HT1080 (cell line): ENCODE data around the gene GALC. TPM values are rescaled to one million over a fixed set of nuclear protein-coding genes. Genes with fewer than 3 reads are reported as not detected.

Experiments
- DNase-seq: peaks from one replicate; pipeline ENCODE4 v3.0.0-alpha.2; 2015; ENCODE audit warnings: low read depth
- small RNA-seq: library from RNA; depleted of rRNA; stranded (forward); fragments of <200 nt; gene quantifications from one replicate; pipeline ENCODE3, GENCODE V24; 2014
- total RNA-seq: library from RNA; depleted of rRNA; stranded (reverse); fragments of >200 nt; shearing (Covaris generic); gene quantifications from 2 replicates; pipeline ENCODE4 v1.2.3, GENCODE V29; 2014; rRNA removed

GALC gene
- total RNA-seq, 1 experiment from 2014 or later: not detected

DNA sequence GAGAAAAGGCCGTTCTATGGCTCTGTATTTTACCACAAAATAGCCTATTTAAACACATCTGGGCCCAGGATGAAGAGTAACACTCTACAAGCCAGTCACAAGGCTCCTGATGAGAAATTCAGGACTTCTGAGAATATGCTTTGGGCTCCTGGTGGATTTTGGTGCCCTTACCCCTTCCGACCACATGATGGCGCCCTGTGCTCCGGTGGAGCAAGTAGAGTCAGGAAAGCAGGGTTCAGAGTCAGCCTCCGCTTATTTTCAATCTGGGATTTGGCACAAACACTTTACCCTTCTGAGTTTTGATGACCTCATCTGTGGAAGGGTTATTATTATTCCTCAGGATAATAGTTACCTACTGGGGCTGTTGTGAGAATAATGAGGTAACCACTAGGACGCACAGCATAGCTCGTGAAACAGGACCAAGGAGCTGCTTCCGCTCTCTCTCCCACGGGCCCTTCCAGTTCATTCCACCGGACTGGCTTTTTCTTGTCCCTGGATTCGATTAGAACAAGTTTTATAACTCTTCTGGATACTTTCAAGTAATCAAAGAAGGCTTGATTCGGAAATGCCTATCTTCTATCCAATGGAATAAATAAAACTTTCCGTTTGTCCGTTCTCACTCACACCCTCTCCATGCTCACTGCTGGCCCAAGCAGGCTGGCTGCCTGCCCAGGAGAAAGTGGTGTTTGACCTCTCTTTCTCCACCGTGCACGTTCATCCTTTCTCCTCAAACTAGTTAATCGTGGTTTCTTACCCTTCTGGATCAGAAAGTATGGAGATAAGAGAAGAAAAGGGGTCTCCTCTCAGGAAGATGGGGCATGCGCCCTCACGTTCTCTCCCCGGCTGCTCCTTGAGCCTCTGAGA, 104.6 kb downstream of the GALC start:
- DNase-seq: peak; percentile 35

DNA sequence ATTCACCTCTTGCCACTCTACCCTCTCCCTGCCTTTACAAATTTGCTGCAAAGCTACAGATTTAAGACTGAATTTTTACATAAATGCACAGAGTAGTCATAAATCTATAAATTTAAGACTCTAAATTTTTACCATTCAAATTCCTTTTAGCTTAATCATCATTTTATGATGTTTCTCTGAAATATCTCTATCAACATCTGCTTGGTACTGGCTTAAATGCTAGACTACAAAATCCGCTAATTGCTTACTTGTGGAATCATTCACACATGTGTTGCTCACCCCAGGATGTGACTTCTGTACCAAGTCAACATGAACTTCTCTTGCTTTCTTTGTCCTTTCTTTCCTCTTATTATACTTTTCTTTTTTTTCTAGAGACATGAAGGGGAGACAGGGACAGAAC, 109.2 kb downstream of the GALC start:
- DNase-seq: no peak

Small RNA genes lying within 50 kb of the gene (small RNA-seq; reads per million reads assigned to genes)
- not detected for gene RNU6-835P

Other genes with a start within 250 kb of the GALC start
- gene GPR65, start 12.0 kb upstream of the GALC start, total RNA-seq: not detected in 2 replicates